ENCODE measurements around the gene MRNIP. TPM values are rescaled to one million over a fixed set of nuclear protein-coding genes. Genes with fewer than 3 reads are reported as not detected.

Gene MRNIP
- total RNA-seq, 1 experiment from 2014 or later: 31.1 TPM

GRCh38 chr5:179860301-179860700 is 1.7 kb upstream of the MRNIP start:
- no CpG with 5 or more reads among the region's 11 CpGs for WGBS (ENCODE audit: extremely low coverage, insufficient read length, low lambda C conversion rate)
- Histone ChIP-seq H3K79me1 (ENCODE audit: insufficient read depth, low read depth, low read length, poor library complexity, severe bottlenecking) (no peaks in the 10 kb centered on the region), H3K4ac (ENCODE audit: low read depth, low read length) (no peak overlapping the region), H4K8ac (replicated peaks; ENCODE audit: insufficient read length, low read depth, low read length) (no peak overlapping the region), H2BK120ac (ENCODE audit: low read depth, low read length, poor library complexity, severe bottlenecking) (no peak overlapping the region), H3K23ac (ENCODE audit: insufficient read length, low read depth, low read length) (no peak overlapping the region), H2AK5ac (ENCODE audit: insufficient read length, low read length) (no peak overlapping the region), H3K23me2 (ENCODE audit: insufficient read length, low read depth, low read length, poor library complexity, severe bottlenecking) (no peaks in the 10 kb centered on the region), H3K4me1 (ENCODE audit: insufficient read depth, low read length) (no peaks in the 10 kb centered on the region), H3K9me3 (ENCODE audit: control insufficient read depth, low read depth, low read length) (peaks cover 5% of the 10 kb centered on the region), H3K4me2 (ENCODE audit: insufficient read depth, insufficient read length, low read length) (peak overlapping the region; percentile 2), H2BK15ac (ENCODE audit: low read depth, low read length) (no peak overlapping the region), H4K20me1 (ENCODE audit: control insufficient read depth, insufficient read depth, insufficient read length) (no peaks in the 10 kb centered on the region), H3K9ac (ENCODE audit: extremely low read depth, insufficient read length, low read length) (no peak overlapping the region), H2BK20ac (ENCODE audit: low read depth, low read length, poor library complexity, severe bottlenecking) (no peak overlapping the region), H2BK5ac (ENCODE audit: insufficient read length, low read length) (no peak overlapping the region), H3K56ac (ENCODE audit: insufficient read length, low read depth, low read length) (no peak overlapping the region), H3K14ac (ENCODE audit: insufficient read depth, low read length) (no peak overlapping the region), H2BK12ac (ENCODE audit: insufficient read length, low read depth, low read length) (no peak overlapping the region), H3K27me3 (ENCODE audit: insufficient read depth, low read length) (no peaks in the 10 kb centered on the region), H4K5ac (ENCODE audit: insufficient read length, low read depth, low read length) (no peak overlapping the region), H3K79me2 (ENCODE audit: insufficient read depth, low read length) (no peaks in the 10 kb centered on the region), H3T11ph (ENCODE audit: low read length) (no peak overlapping the region), H3K18ac (ENCODE audit: insufficient read length, low read depth, low read length) (no peak overlapping the region), H3K27ac (ENCODE audit: insufficient read length, low read depth, low read length) (no peak overlapping the region), H2AFZ (ENCODE audit: low read length) (no peak overlapping the region), H4K91ac (ENCODE audit: insufficient read length, low read depth, low read length) (no peak overlapping the region)
- no peak overlapping the region; a peak in 1 of 7 replicates for H3K27ac Mint-ChIP-seq
- H3K9me3 Mint-ChIP-seq: no peaks in the 10 kb centered on the region
- no peak for DNase-seq
- TF ChIP-seq CTCF (conservative IDR thresholded peaks at IDR 0.05): no peak
- peaks cover 12% of the 10 kb centered on the region for H3K27me3 Mint-ChIP-seq (ENCODE audit: low read depth)
- H3K36me3 Mint-ChIP-seq (ENCODE audit: insufficient read depth in 1 of 3, low read depth in 3 of 3): peaks cover 16 to 36% (median 31%) of the 10 kb centered on the region in 3 experiments
- peak overlapping the region; percentile 38 to 95; a peak in 4 of 5 replicates for H3K4me3 Mint-ChIP-seq
- H3K4me1 Mint-ChIP-seq: peaks cover 13 to 15% of the 10 kb centered on the region in 2 experiments

Data from H9 (cell line).